Kidney capillary endothelial cell (primary cell): ENCODE measurements around the gene ZNF503.

ENCODE experiments used
- DNase-seq: peaks from one replicate; pipeline ENCODE4 v3.0.0-alpha.2; 2018; ENCODE audit warnings: low spot score

Gene ZNF503

DNA sequence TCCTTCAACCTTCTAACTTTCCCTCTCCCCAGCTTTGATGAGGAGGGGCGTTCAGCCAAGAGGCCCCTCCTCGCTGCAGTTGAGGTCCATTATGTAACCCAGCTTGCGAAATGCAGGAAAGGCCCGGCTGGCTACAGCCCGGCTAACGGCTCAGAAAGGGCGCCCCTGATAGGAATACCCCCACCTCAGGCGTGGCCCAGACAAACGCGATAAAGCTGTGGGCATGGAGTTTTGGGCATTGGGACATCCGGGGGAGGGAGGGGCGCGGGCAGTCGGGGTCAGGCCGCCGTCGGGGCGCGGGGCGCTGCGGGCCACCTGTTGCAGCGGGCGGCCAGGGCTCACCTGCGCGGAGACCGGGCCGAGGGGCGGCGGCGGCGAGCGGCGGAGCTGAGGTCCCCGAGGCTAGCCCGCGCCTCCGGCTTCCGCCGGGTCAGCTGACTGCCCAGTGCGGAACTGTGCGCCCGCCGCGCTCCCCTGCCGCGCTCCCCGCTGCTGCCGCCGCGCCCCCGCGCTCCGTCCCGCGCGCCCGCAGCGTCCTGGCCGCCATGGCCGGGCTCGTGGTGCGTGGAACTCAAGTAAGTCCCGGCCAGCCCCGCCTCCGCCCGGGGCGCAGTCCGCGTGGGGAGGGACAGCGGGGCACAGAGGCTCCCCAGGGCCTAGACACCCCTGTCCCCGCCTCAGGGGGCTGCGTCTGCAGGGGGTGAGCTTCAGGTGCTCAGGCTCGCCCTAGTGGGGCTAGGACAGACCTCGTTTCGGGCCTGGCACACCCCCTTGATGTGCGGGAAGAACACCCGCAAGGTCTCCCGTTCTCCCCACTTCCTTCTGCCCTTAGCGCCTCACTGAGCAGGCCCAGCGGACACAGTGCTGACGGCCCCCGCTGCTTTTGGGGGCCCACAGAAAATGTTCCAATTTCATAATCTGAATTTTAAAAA is 29.9 kb upstream of the ZNF503 start, which contains the start of gene LRMDA:
LRMDA (plus strand) TSS at position 445 of the 932 bp plus-strand sequence.
- DNase-seq = no peak

DNA sequence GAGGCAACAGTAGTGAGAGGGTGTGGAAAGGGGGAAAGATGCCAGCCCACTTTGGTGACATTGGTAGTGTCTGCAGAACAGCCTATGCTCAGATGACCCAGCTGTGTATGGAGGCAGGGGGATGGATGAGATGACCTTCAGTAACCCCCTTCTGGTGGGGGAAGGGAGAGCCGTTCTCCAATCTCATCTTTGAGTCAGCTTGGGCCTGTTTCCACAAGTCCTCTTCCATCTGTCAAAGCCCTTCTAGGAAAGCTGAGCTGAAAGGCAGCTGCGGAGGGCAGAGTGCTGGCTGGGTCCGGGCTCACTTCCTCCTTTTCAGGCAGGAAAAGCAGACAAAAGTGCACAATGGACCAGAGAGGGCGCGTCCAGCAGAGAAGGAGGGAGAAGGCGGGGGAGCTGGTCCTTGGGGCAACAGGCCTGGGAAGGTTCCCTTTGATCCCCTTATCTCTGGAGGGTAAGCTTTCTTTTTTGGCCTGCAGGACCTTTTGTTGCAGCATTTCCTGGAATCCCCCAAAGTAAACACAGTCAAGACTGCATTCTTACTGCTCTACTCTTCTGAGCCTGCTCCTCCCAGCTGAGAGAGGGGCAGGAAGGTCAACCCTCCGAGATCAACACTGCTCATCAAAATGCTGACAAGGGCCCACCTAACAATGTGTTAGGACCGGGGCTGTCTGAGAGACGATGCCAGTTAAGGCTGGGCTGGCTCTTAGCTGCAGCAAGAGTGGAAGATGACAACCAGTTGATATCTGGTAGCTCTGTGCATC is 28.6 kb upstream of the ZNF503 start:
- DNase-seq = peak; percentile 46

DNA sequence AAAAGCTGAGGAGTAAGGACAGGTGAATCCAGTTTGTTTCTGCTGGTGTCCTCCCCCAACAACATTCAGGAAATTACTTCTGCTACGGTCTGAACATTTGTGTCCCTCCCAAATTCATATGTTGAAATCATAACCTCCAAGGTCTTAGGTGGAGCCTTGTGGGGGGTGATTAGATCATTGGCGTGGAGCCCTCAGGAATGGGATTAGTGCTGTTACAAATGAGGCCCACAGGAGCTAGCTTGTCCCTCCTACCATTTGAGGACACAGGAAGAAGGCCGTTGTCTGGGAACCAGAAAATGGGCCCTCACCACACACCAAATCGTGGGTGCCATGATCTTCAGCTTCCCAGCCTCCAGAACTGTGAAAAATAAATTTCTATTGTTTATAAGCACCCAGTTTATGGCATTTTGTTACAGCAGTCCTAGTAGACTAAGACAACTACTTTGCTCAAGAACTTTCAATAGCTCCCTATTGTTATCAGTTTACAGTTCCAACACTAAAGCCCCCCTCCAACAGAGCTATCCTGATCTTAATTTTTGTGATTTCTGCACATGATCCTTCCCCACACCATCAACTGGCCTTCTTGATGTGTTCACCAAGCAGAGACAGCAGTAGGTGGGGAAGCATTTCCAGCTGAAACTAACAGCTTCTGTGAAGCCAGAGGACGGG is 27.7 kb upstream of the ZNF503 start:
- no peak for DNase-seq

GRCh38 chr10:75428434-75429158 is 27.0 kb upstream of the ZNF503 start:
- DNase-seq = peak; percentile 73

GRCh38 chr10:75427951-75428350 is 26.4 kb upstream of the ZNF503 start:
- peak; percentile 9 for DNase-seq

GRCh38 chr10:75426880-75427279 is 25.3 kb upstream of the ZNF503 start:
- no peak for DNase-seq

DNA sequence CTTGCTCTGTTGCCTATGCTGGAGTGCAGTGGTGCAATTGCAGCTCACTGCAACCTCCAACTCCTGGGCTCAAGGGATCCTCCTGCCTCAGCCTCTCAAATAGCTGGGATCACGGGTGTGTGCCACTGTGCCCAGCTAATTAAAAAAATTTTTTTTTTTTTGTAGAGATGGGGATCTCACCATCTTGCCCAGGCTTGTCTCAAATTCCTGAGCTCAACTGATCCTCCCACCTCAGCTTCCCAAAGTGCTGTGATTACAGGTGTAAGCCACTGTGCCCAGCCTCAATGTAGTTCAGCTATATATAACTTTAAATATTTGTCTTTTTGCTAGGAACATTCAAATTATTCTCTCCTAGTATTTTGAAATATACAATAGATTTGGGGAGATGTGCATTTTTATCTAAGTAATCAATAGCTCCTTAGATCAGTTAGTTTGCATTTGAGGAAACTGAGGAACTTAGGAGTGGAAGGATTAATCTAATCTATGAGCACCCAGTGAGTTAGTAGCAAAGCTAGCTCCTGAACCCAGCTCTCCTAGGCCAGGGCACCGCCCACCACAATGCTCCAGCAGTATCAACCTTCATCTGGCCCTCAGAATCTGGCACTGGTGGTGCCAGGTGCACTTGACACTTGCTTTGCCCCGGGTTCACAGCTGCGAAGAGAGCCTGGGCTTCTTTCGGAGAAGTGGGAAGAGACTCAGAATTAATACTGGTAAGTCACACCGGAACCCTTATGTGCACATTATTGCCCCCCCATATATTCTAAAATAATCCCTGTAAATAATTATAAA is 23.9 kb upstream of the ZNF503 start:
- DNase-seq = no peak

DNA sequence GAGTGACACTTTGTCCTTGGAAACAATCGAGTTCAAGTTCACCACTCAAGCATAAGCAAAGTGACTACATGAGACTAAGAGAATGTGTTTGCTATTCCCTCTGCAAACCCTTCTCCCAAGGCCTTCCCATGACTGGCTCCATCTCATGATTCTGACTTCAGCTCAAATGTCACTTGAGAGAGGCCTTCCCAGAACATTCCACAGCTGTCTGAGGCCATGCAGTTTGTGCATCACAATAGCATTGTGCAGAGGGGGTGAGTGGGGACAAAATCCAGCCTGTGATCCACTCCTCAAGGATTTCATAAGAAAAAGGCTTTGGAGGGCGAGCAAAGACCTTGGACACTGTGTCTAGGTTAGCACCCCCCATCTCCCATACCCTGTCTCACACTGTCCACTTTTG is 23.0 kb upstream of the ZNF503 start:
- DNase-seq = no peak

DNA sequence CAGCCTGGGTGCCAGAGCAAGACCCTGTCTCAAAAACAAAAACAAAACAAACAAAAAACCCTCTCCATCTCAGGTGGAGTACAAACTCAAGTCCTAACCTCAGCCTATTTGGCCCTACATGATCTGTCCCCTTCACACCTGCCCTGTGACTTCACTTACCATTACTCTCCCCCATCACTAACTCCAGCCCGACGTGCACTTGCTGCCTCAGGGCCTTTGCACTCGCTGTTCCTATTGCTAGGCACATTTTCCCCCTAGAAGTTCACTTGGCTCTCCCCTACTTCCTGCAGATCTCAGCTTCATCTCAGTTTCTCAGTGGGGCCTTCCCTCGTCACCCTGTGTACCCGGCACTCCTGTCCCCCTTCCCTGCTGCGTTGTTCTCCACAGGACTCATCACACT is 21.3 kb upstream of the ZNF503 start:
- no peak for DNase-seq

GRCh38 chr10:75418712-75419111 is 17.1 kb upstream of the ZNF503 start:
- DNase-seq = no peak

- no peak for DNase-seq
These were observed 16.7 kb upstream of the ZNF503 start for GRCh38 chr10:75418293-75418692.

DNA sequence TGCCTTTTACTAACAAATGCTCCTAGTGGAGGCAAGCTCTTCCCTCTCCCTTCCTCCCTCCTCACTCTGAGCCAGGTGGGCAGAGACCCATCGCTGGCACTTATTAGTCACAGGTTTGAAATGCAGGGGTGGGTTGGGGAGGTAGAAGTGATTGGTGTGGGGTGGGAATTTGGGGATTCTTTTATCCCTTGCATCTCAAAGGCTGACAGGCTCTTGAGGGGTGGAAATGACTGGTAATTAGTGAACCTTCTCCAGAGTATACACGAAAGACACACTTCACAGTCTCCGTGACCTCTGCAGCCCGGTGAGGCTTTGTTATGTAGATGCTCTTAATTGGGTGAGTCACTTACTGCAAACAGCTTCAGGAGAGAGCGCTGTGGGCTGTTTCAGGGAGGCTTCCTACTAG is 16.0 kb upstream of the ZNF503 start:
- DNase-seq = no peak

- no peak for DNase-seq
These were observed 13.0 kb upstream of the ZNF503 start for GRCh38 chr10:75414527-75414926.

GRCh38 chr10:75410132-75411005 is 8.8 kb upstream of the ZNF503 start:
- no peak for DNase-seq

- peak; percentile 42 for DNase-seq
These were observed 7.6 kb upstream of the ZNF503 start for GRCh38 chr10:75408911-75409885.

GRCh38 chr10:75408509-75408875 is 6.9 kb upstream of the ZNF503 start:
- no peak for DNase-seq

- peak; percentile 48 for DNase-seq
These were observed 6.3 kb upstream of the ZNF503 start for GRCh38 chr10:75407713-75408508.

GRCh38 chr10:75407224-75407712 is 5.7 kb upstream of the ZNF503 start:
- DNase-seq = no peak
